Measurements from ENCODE around the gene CEBPE. TPM values are rescaled to one million over a fixed set of nuclear protein-coding genes. Genes with fewer than 3 reads are reported as not detected.

The CEBPE gene
- polyA plus RNA-seq, 1 of the 3 experiments (the other 2 are of a cell fraction) = not detected

GRCh38 chr14:23079716-23080115, 39.3 kb downstream of the CEBPE start:
- H3K79me2 ChIP-seq (ENCODE audit: insufficient read depth) = peaks cover 55% of the 10 kb centered on the region
- peaks cover 45% of the 10 kb centered on the region for H3F3A ChIP-seq (replicated peaks; ENCODE audit: insufficient read depth)
- peaks cover 0 to 22% of the 10 kb centered on the region in 2 experiments; a peak in 2 of 4 replicates for H3K4me1 ChIP-seq (ENCODE audit: control insufficient read depth in 1 of 2, insufficient read depth in 2 of 2, low read depth in 1 of 2, low read length in 1 of 2)
- ChIA-PET POLR2A (no interaction called here), CTCF (interaction anchor here (2.5 to 5.8 kb wide), 3 partner anchors 8 to 19 kb away, joined by 10 to 68 read pairs (median 41); partner anchors contain the start of gene CDH24)
- H3K27me3 ChIP-seq (ENCODE audit: insufficient read depth) = no peaks in the 10 kb centered on the region
- no peaks in the 10 kb centered on the region for H4K20me1 ChIP-seq (ENCODE audit: insufficient read depth)
- no peak overlapping the region for H3K4me3 ChIP-seq (ENCODE audit: low read depth in 2 of 2, low read length in 1 of 2)
- no peaks in the 10 kb centered on the region for H3K9me3 ChIP-seq
- 0 out of 2 replicates have a peak overlapping the region, but pooled peaks have one; percentile 42 for H3K4me2 ChIP-seq
- H3K27ac ChIP-seq (ENCODE audit: low read depth in 2 of 2, low read length in 1 of 2) = peak overlapping the region in 1 of 2 experiments; percentile 75; a peak in 1 of 4 replicates
- no peak for DNase-seq
- H3K9me2 ChIP-seq = no peaks in the 10 kb centered on the region
- WGBS (ENCODE audit: low lambda C conversion rate) = 88% methylated on average over 2 of the region's 2 CpGs
- TF ChIP-seq EZH2phosphoT487 (IDR thresholded peaks at IDR 0.05; ENCODE audit: borderline replicate concordance, low read depth) (no peak), YY1 (IDR thresholded peaks at IDR 0.05; ENCODE audit: low read depth) (no peak), JUND (IDR thresholded peaks at IDR 0.05) (no peak), GATA2 (CRISPR knock-in tag; IDR thresholded peaks at IDR 0.05) (no peak), POLR2AphosphoS5 (IDR thresholded peaks at IDR 0.05; ENCODE audit: low read depth, low read length) (no peak), SMC3 (IDR thresholded peaks at IDR 0.05; ENCODE audit: low read depth, low read length) (no peak), USF1 (IDR thresholded peaks at IDR 0.05; ENCODE audit: borderline replicate concordance, low read depth) (no peak), TCF12 (IDR thresholded peaks at IDR 0.05) (no peak), MXI1 (IDR thresholded peaks at IDR 0.05; ENCODE audit: low read depth, low read length) (no peak), CHD2 (IDR thresholded peaks at IDR 0.05; ENCODE audit: low read length, partially characterized antibody) (no peak), RCOR1 (IDR thresholded peaks at IDR 0.05; ENCODE audit: low read length) (no peak), SIN3A (IDR thresholded peaks at IDR 0.05; ENCODE audit: borderline replicate concordance, low read depth, low read length) (no peak)
- H2AFZ ChIP-seq (ENCODE audit: low read depth) = no peak overlapping the region
- H3K9ac ChIP-seq = no peak overlapping the region
- H3K36me3 ChIP-seq (replicated peaks in 1 of 2; ENCODE audit: control insufficient read depth in 1 of 2, insufficient read depth in 2 of 2, low read length in 1 of 2) = peaks cover 73 to 87% of the 10 kb centered on the region in 2 experiments

DNA sequence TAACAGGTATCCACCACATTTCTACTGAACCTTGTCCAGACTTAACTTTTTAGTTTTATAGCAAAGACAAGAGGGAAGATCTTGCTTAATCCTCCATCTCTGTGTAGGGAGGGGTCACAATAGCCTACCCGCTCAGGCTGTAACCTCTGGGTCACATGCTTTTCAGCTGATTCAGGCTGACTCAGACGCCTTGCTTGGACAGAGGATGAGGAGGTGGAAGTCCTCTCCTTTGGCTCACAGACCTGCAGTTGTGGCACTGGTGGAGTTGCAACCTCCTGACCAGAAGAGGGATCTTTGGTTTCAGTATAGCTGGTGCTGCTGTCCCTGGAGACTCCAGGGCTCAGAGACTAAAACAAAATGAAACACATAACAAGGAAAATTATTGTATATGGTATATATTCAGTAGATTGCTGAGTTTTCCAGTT, 40.4 kb downstream of the CEBPE start:
- WGBS (ENCODE audit: low lambda C conversion rate) = 12% methylated on average over 2 of the region's 2 CpGs
- H3K4me3 ChIP-seq (ENCODE audit: low read depth in 2 of 2, low read length in 1 of 2) = no peak overlapping the region
- H3K36me3 ChIP-seq (replicated peaks in 1 of 2; ENCODE audit: control insufficient read depth in 1 of 2, insufficient read depth in 2 of 2, low read length in 1 of 2) = peaks cover 77 to 84% of the 10 kb centered on the region in 2 experiments
- no peak overlapping the region for H2AFZ ChIP-seq (ENCODE audit: low read depth)
- H3K4me2 ChIP-seq = peak overlapping the region; percentile 42
- peaks cover 0 to 22% of the 10 kb centered on the region in 2 experiments; a peak in 2 of 4 replicates for H3K4me1 ChIP-seq (ENCODE audit: control insufficient read depth in 1 of 2, insufficient read depth in 2 of 2, low read depth in 1 of 2, low read length in 1 of 2)
- no peaks in the 10 kb centered on the region for H3K27me3 ChIP-seq (ENCODE audit: insufficient read depth)
- TF ChIP-seq FOSL2 (IDR thresholded peaks at IDR 0.05; ENCODE audit: borderline replicate concordance, low read depth) (peak; percentile 94), RAD21 (IDR thresholded peaks at IDR 0.05; ENCODE audit: low read length) (no peak), NRF1 (IDR thresholded peaks at IDR 0.05; ENCODE audit: low read depth, low read length) (no peak), EP300 (IDR thresholded peaks at IDR 0.05; ENCODE audit: borderline replicate concordance in 1 of 2, low read depth in 1 of 2, low read length in 1 of 2) (no peak; a peak in 1 of 4 replicates), CTCF (IDR thresholded peaks at IDR 0.05) (peak; percentile 9; the same call in 1 of the 2 replicates), GABPA (IDR thresholded peaks at IDR 0.05; ENCODE audit: low read depth) (no peak), TCF12 (IDR thresholded peaks at IDR 0.05) (peak; percentile 46; the same call in 1 of the 2 replicates), JUND (IDR thresholded peaks at IDR 0.05) (peak; percentile 78), USF1 (IDR thresholded peaks at IDR 0.05; ENCODE audit: borderline replicate concordance, low read depth) (peak; percentile 70; the same call in 1 of the 2 replicates), RXRA (IDR thresholded peaks at IDR 0.05; ENCODE audit: borderline replicate concordance, low read depth) (peak; percentile 84), NFIC (IDR thresholded peaks at IDR 0.05; ENCODE audit: borderline replicate concordance) (peak; percentile 14; the same call in 1 of the 2 replicates), SMC3 (IDR thresholded peaks at IDR 0.05; ENCODE audit: low read depth, low read length) (no peak)
- TF ChIP-seq, protein P1, sequence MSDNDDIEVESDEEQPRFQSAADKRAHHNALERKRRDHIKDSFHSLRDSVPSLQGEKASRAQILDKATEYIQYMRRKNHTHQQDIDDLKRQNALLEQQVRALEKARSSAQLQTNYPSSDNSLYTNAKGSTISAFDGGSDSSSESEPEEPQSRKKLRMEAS (IDR thresholded peaks at IDR 0.05; ENCODE audit: low read depth) = peak; percentile 52; the same call in 1 of the 2 replicates
- peaks cover 55% of the 10 kb centered on the region for H3K79me2 ChIP-seq (ENCODE audit: insufficient read depth)
- POLR2A ChIA-PET = no interaction called here
- H3K9me3 ChIP-seq = no peaks in the 10 kb centered on the region
- no peak for DNase-seq
- peak overlapping the region; percentile 44 to 75; a peak in 3 of 4 replicates for H3K27ac ChIP-seq (ENCODE audit: low read depth in 2 of 2, low read length in 1 of 2)
- H4K20me1 ChIP-seq (ENCODE audit: insufficient read depth) = no peaks in the 10 kb centered on the region
- peaks cover 47% of the 10 kb centered on the region for H3F3A ChIP-seq (replicated peaks; ENCODE audit: insufficient read depth)
- no peak overlapping the region for H3K9ac ChIP-seq
- no peaks in the 10 kb centered on the region for H3K9me2 ChIP-seq
- CTCF ChIA-PET = interaction anchor here (0.7 to 5.8 kb wide), 6 partner anchors 10 to 148 kb away, joined by 4 to 73 read pairs (median 28); partner anchors contain the start of genes ACIN1, C14orf119 and CDH24

Measured in SK-N-SH (cell line).